GM12878 (cell line): ENCODE results near the gene POT1. TPM values are rescaled to one million over a fixed set of nuclear protein-coding genes. Genes with fewer than 3 reads are reported as not detected.

Experiments
- ATAC-seq: fragments of 200-7000 bp; cut with Tn5 transposase; 3 replicates; pipeline ENCODE4 v1.9.1; 2020; ENCODE audit warnings: mild to moderate bottlenecking, moderate library complexity
- BruUV-seq: library from RNA; stranded (reverse); fragments of 400-500 nt; replicated peaks from 2 replicates; lab custom pipeline; 2021; lab: Mats Ljungman, UMichigan
- CTCF ChIA-PET: fragments of 300-600 bp; sonication (Branson Sonifier 250); formaldehyde crosslinking; extraction: SDS; loops from one replicate; lab custom pipeline; 2021; ENCODE audit warnings: inconsistent platforms; lab: Yijun Ruan, JAX
- POLR2A ChIA-PET: fragments of 350-600 bp; formaldehyde crosslinking; extraction: SDS; loops from one replicate; lab custom pipeline; 2021; ENCODE audit warnings: inconsistent platforms; lab: Charles Lee
- RAD21 ChIA-PET: fragments of 300-600 bp; sonication (Branson Sonifier 250); formaldehyde crosslinking; loops from one replicate; lab custom pipeline; 2023; ENCODE audit warnings: antibody characterized with exemption; ENCODE audit not compliant: unreplicated experiment; lab: Charles Lee
- SMC1A ChIA-PET: fragments of 300-600 bp; sonication (Branson Sonifier 250); formaldehyde crosslinking; loops from one replicate; lab custom pipeline; 2023; ENCODE audit not compliant: unreplicated experiment, uncharacterized antibody; lab: Charles Lee
- DNase-seq: peaks from one replicate; pipeline ENCODE4 v3.0.0-alpha.2; 2011; ENCODE audit warnings: low read depth, low spot score
- FAIRE-seq: peaks from 3 replicates; lab custom pipeline; 2011; peaks lifted over from hg19 to GRCh38; lab: Jason Lieb, UNC
- H2AFZ ChIP-seq: 2 replicates; pipeline ENCODE4 v1.6.0; 2011; ENCODE audit warnings: low read depth, low read length, control low read depth; ENCODE audit not compliant: control insufficient read depth
- H3K27ac ChIP-seq: 2 replicates; pipeline ENCODE4 v1.5.1; 2011; ENCODE audit warnings: control low read depth; ENCODE audit not compliant: control insufficient read depth, insufficient read depth
- H3K27me3 ChIP-seq, 2 experiments: replicated peaks in 1 of 2; 2 replicates each; pipeline versions ENCODE4 v1.6.0 to v1.6.1; 2011; ENCODE audit warnings: low read length in 1 of 2; ENCODE audit not compliant: control insufficient read depth in 2 of 2, insufficient read depth in 2 of 2
- H3K36me3 ChIP-seq, 2 experiments: 2 replicates each; pipeline ENCODE4 v1.5.1; 2011; ENCODE audit warnings: low read length in 1 of 2; ENCODE audit not compliant: control insufficient read depth in 2 of 2, insufficient read depth in 2 of 2
- H3K4me1 ChIP-seq: 2 replicates; pipeline ENCODE4 v1.6.1; 2011; ENCODE audit warnings: mild to moderate bottlenecking, low read length, moderate library complexity, mixed read lengths; ENCODE audit not compliant: control insufficient read depth, insufficient read depth
- H3K4me2 ChIP-seq: 2 replicates; pipeline ENCODE4 v1.6.0; 2011; ENCODE audit warnings: control low read depth; ENCODE audit not compliant: control insufficient read depth, insufficient read depth
- H3K4me3 ChIP-seq: fragments of 200-600 bp; sonication (generic); 2 replicates; pipeline ENCODE4 v1.5.1; 2016
- H3K79me2 ChIP-seq: 2 replicates; pipeline ENCODE4 v1.6.0; 2011; ENCODE audit warnings: low read length; ENCODE audit not compliant: control insufficient read depth, insufficient read depth
- H3K9ac ChIP-seq: 2 replicates; pipeline ENCODE4 v1.8.0; 2011; ENCODE audit warnings: low read length, control low read depth, mixed read lengths; ENCODE audit not compliant: control insufficient read depth, insufficient read depth
- H3K9me3 ChIP-seq: replicated peaks from 3 replicates; pipeline ENCODE4 v1.5.1; 2011; ENCODE audit warnings: mild to moderate bottlenecking, low read length; ENCODE audit not compliant: control insufficient read depth, insufficient read depth
- H4K20me1 ChIP-seq: 2 replicates; pipeline ENCODE4 v1.6.0; 2011; ENCODE audit not compliant: control insufficient read depth, insufficient read depth
- DPF2 ChIP-seq: fragments of 450-650 bp; IDR thresholded peaks from 2 replicates; pipeline ENCODE4 v1.6.1; 2017; ENCODE audit warnings: mild to moderate bottlenecking
- EED ChIP-seq: sonication (generic); IDR thresholded peaks from 2 replicates; pipeline ENCODE4 v1.6.1; 2016; ENCODE audit warnings: antibody characterized with exemption, low read depth
- FOS ChIP-seq: IDR thresholded peaks from 3 replicates; pipeline ENCODE4 v1.6.1; 2011; ENCODE audit warnings: borderline replicate concordance; ENCODE audit not compliant: insufficient read length; ENCODE audit errors: extremely low read depth
- HDAC2 ChIP-seq: fragments of 200-600 bp; sonication (generic); IDR thresholded peaks from 2 replicates; pipeline ENCODE4 v1.6.1; 2017
- KDM1A ChIP-seq: fragments of 200-600 bp; sonication (generic); IDR thresholded peaks from 2 replicates; pipeline ENCODE4 v1.6.1; 2016; ENCODE audit warnings: borderline replicate concordance
- SMAD1 ChIP-seq: fragments of 450-650 bp; IDR thresholded peaks from 2 replicates; pipeline ENCODE4 v1.6.1; 2018; ENCODE audit warnings: mild to moderate bottlenecking, low read depth; ENCODE audit not compliant: partially characterized antibody
- SPI1 ChIP-seq: IDR thresholded peaks from 2 replicates; pipeline ENCODE4 v1.6.1; 2011; ENCODE audit warnings: low read depth, mild to moderate bottlenecking, low read length, moderate library complexity, borderline replicate concordance; ENCODE audit not compliant: insufficient read depth
- ZZZ3 ChIP-seq: IDR thresholded peaks from 2 replicates; pipeline ENCODE4 v1.6.1; 2011; ENCODE audit warnings: low read depth; ENCODE audit not compliant: control insufficient read depth, insufficient read length
- WGBS: methylation state at CpG from one replicate; pipeline ENCODE4 v1.1.6; 2016; ENCODE audit warnings: low lambda C conversion rate; ENCODE audit not compliant: insufficient replicate concordance, insufficient coverage; ENCODE audit errors: missing lambda C conversion rate; 5-methylcytosine and 5-hydroxymethylcytosine counted together
- in situ Hi-C: fragments of 300-500 bp; cut with MboI; formaldehyde crosslinking; loops from 9 replicates; pipeline ENCODE4 v1.14.3; 2018; ENCODE audit warnings: mixed read lengths
- intact Hi-C: fragments of 100-400 bp; cut with micrococcal nuclease; formaldehyde crosslinking; loops from one replicate; pipeline ENCODE4 v1.14.2; 2022; ENCODE audit not compliant: unreplicated experiment
- polyA plus RNA-seq, 11 experiments: library from polyadenylated mRNA; depleted of rRNA in 4 of 11; unstranded in 6 of 11; stranded (reverse) in 5 of 11; fragments of >200 nt; fragmentation: Nextera tagmentation in 4 of 11; fragmentation: Illumina TruSeq in 1 of 11; extraction: Ambion mirVana in 4 of 11; extraction: Trizol in 1 of 11; gene quantifications; 1 replicate in 1 of 11; 2 replicates in 10 of 11; pipeline versions ENCODE4 v1.2.1 to v1.2.3, GENCODE V29; 2011 to 2016; ENCODE audit warnings: inconsistent platforms in 2 of 11, missing spikeins in 2 of 11, low read depth in 1 of 11
- total RNA-seq, 4 experiments: library from RNA; depleted of rRNA in 3 of 4; stranded (reverse); fragments of >200 nt in 3 of 4; fragmentation: Illumina TruSeq in 1 of 4; extraction: Trizol in 1 of 4; gene quantifications; 2 replicates each; pipeline versions ENCODE4 v1.2.1 to v1.2.3, GENCODE V29; 2013 to 2021
- TF ChIP-seq, protein P1 (sequence below): fragments of 450-650 bp; IDR thresholded peaks from 2 replicates; pipeline ENCODE4 v1.6.1; 2018; ENCODE audit warnings: mild to moderate bottlenecking, low read depth, moderate library complexity; ENCODE audit not compliant: partially characterized antibody
- TF ChIP-seq, protein P2 (sequence below): fragments of 450-650 bp; IDR thresholded peaks from 2 replicates; pipeline ENCODE4 v1.6.1; 2017; ENCODE audit warnings: mild to moderate bottlenecking
- TF ChIP-seq, protein P3 (sequence below): IDR thresholded peaks from 2 replicates; pipeline ENCODE4 v1.6.1; 2012; ENCODE audit warnings: mild to moderate bottlenecking, low read depth, low read length
- TF ChIP-seq, protein P4 (sequence below): fragments of 450-650 bp; IDR thresholded peaks from 2 replicates; pipeline ENCODE4 v1.6.1; 2017; ENCODE audit warnings: antibody characterized with exemption, mild to moderate bottlenecking, moderate library complexity

The POT1 gene
- total and polyA plus RNA-seq, 10 of the 15 experiments (the other 5 are each of a cell fraction or from before 2014, with no cell fraction given), result 16.3 to 87.0 (median 33.9) TPM

DNA sequence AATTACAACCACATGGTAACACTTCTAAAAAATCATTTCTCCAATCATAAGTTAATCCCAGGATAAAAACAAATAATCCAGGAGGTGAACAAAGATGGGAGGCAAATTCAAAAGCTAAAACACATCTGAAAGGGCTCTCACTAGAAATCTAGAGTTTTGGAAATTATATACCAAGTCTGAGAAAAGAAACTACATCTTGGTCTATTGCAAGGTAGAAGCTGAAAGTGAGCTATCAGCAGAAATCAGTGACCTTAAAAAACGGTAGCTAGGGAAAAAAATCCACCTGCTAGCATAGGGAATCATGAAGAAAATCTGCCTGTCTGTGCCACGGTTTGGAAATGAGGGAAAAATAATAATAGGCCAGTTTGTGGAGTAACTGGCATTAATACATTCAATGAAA, 50.5 kb downstream of the POT1 start:
- WGBS, result 98% methylated on average over 2 of the region's 2 CpGs
- DNase-seq (no peak), ATAC-seq (no peak), FAIRE-seq (no peak)
- Histone ChIP-seq H3K4me3 (no peak overlapping the region), H3K9me3 (no peaks in the 10 kb centered on the region), H4K20me1 (no peaks in the 10 kb centered on the region), H3K79me2 (no peaks in the 10 kb centered on the region), H3K9ac (no peak overlapping the region), H3K4me1 (no peaks in the 10 kb centered on the region), H3K27me3 (no peaks in the 10 kb centered on the region), H3K27ac (no peak overlapping the region), H2AFZ (no peak overlapping the region), H3K4me2 (no peak overlapping the region), H3K36me3 (no peaks in the 10 kb centered on the region; a peak in 1 of 4 replicates)
- BruUV-seq, result no TSS peak
- in situ Hi-C loops (no loop called here), intact Hi-C loops (no loop called here)
- SMC1A ChIA-PET, result interaction anchor here (1.7 kb wide), 1 partner anchor 51 kb away, joined by 5 read pairs; the partner anchor contains the start of gene POT1
- POLR2A ChIA-PET, result no interaction called here
- CTCF ChIA-PET, result no interaction called here
- RAD21 ChIA-PET, result no interaction called here
- TF ChIP-seq EED (no peak), FOS (no peak), DPF2 (no peak), SMAD1 (no peak), SPI1 (no peak), KDM1A (no peak), ZZZ3 (no peak), HDAC2 (no peak)
- TF ChIP-seq, protein P1, sequence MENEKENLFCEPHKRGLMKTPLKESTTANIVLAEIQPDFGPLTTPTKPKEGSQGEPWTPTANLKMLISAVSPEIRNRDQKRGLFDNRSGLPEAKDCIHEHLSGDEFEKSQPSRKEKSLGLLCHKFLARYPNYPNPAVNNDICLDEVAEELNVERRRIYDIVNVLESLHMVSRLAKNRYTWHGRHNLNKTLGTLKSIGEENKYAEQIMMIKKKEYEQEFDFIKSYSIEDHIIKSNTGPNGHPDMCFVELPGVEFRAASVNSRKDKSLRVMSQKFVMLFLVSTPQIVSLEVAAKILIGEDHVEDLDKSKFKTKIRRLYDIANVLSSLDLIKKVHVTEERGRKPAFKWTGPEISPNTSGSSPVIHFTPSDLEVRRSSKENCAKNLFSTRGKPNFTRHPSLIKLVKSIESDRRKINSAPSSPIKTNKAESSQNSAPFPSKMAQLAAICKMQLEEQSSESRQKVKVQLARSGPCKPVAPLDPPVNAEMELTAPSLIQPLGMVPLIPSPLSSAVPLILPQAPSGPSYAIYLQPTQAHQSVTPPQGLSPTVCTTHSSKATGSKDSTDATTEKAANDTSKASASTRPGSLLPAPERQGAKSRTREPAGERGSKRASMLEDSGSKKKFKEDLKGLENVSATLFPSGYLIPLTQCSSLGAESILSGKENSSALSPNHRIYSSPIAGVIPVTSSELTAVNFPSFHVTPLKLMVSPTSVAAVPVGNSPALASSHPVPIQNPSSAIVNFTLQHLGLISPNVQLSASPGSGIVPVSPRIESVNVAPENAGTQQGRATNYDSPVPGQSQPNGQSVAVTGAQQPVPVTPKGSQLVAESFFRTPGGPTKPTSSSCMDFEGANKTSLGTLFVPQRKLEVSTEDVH, result no peak
- TF ChIP-seq, protein P2, sequence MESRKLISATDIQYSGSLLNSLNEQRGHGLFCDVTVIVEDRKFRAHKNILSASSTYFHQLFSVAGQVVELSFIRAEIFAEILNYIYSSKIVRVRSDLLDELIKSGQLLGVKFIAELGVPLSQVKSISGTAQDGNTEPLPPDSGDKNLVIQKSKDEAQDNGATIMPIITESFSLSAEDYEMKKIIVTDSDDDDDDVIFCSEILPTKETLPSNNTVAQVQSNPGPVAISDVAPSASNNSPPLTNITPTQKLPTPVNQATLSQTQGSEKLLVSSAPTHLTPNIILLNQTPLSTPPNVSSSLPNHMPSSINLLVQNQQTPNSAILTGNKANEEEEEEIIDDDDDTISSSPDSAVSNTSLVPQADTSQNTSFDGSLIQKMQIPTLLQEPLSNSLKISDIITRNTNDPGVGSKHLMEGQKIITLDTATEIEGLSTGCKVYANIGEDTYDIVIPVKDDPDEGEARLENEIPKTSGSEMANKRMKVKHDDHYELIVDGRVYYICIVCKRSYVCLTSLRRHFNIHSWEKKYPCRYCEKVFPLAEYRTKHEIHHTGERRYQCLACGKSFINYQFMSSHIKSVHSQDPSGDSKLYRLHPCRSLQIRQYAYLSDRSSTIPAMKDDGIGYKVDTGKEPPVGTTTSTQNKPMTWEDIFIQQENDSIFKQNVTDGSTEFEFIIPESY, result no peak
- TF ChIP-seq, protein P3, sequence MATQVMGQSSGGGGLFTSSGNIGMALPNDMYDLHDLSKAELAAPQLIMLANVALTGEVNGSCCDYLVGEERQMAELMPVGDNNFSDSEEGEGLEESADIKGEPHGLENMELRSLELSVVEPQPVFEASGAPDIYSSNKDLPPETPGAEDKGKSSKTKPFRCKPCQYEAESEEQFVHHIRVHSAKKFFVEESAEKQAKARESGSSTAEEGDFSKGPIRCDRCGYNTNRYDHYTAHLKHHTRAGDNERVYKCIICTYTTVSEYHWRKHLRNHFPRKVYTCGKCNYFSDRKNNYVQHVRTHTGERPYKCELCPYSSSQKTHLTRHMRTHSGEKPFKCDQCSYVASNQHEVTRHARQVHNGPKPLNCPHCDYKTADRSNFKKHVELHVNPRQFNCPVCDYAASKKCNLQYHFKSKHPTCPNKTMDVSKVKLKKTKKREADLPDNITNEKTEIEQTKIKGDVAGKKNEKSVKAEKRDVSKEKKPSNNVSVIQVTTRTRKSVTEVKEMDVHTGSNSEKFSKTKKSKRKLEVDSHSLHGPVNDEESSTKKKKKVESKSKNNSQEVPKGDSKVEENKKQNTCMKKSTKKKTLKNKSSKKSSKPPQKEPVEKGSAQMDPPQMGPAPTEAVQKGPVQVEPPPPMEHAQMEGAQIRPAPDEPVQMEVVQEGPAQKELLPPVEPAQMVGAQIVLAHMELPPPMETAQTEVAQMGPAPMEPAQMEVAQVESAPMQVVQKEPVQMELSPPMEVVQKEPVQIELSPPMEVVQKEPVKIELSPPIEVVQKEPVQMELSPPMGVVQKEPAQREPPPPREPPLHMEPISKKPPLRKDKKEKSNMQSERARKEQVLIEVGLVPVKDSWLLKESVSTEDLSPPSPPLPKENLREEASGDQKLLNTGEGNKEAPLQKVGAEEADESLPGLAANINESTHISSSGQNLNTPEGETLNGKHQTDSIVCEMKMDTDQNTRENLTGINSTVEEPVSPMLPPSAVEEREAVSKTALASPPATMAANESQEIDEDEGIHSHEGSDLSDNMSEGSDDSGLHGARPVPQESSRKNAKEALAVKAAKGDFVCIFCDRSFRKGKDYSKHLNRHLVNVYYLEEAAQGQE, result no peak
- TF ChIP-seq, protein P4, sequence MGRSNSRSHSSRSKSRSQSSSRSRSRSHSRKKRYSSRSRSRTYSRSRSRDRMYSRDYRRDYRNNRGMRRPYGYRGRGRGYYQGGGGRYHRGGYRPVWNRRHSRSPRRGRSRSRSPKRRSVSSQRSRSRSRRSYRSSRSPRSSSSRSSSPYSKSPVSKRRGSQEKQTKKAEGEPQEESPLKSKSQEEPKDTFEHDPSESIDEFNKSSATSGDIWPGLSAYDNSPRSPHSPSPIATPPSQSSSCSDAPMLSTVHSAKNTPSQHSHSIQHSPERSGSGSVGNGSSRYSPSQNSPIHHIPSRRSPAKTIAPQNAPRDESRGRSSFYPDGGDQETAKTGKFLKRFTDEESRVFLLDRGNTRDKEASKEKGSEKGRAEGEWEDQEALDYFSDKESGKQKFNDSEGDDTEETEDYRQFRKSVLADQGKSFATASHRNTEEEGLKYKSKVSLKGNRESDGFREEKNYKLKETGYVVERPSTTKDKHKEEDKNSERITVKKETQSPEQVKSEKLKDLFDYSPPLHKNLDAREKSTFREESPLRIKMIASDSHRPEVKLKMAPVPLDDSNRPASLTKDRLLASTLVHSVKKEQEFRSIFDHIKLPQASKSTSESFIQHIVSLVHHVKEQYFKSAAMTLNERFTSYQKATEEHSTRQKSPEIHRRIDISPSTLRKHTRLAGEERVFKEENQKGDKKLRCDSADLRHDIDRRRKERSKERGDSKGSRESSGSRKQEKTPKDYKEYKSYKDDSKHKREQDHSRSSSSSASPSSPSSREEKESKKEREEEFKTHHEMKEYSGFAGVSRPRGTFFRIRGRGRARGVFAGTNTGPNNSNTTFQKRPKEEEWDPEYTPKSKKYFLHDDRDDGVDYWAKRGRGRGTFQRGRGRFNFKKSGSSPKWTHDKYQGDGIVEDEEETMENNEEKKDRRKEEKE, result no peak
